ENCODE data around the gene DERA.
"Not testable (repeated sequence)": the region's sequence is repeated elsewhere in the genome, so short reads cannot be mapped to it uniquely, and the experiment has no call there.

Gene DERA

DNA sequence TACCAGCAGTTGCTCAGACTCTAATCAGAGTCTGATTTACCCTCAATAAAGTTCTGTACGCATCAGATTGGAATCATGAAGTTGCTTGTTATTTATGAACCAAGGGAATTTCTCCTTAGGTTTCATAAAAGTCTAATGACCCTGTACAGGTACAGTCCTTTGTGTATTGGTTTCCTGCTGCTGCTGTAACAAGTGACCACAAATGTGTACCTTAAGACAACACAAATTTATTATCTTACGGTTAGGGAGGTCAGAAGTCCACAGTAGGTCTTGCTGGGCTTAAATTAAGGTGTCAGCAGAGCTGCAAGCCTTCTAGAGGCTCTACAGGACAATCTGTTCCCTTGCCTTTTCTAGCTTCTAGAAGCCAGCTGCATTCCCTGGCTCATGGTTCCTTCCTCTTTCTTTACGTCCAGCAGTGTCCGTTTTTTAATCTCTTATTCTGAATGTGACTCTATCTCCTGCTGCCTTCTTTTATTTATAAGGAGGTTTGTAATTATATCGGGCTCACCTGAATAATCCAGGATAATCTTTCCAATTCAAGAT is 6.7 kb upstream of the DERA start:
- DNase-seq (ENCODE audit: low read depth in 2 of 3, low spot score in 1 of 3) = no peak

DNA sequence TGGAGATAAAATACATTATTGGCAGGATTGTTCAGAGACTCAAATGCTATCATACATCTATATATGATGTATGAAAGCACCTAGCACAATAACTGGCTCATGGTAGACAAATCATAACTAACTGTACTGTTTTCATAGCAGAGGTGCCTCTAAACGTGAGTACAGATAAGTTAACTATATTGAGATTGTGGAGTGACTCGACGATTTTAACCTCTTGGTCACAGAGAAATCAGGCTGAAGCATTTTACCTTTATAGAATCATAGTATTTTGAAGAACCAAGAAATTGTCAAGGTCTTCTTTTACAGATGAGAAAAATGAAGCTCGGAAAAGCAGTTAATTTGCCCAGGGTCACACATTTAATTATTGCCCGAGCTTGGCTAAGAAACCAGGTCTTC is 666 bp upstream of the DERA start:
- no peak for DNase-seq (ENCODE audit: low read depth in 2 of 3, low spot score in 1 of 3)

DNA sequence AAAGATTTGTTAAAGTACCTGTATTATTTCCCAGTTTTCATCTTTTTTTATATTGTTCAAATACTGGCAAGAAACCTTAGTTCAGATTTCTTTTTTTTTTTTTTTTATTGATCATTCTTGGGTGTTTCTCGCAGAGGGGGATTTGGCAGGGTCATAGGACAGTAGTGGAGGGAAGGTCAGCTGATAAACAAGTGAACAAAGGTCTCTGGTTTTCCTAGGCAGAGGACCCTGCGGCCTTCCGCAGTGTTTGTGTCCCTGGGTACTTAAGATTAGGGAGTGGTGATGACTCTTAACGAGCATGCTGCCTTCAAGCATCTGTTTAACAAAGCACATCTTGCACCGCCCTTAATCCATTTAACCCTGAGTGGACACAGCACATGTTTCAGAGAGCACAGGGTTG is 799 bp downstream of the DERA start:
- DNase-seq (ENCODE audit: low read depth in 2 of 3, low spot score in 1 of 3) = not testable (repeated sequence)

DNA sequence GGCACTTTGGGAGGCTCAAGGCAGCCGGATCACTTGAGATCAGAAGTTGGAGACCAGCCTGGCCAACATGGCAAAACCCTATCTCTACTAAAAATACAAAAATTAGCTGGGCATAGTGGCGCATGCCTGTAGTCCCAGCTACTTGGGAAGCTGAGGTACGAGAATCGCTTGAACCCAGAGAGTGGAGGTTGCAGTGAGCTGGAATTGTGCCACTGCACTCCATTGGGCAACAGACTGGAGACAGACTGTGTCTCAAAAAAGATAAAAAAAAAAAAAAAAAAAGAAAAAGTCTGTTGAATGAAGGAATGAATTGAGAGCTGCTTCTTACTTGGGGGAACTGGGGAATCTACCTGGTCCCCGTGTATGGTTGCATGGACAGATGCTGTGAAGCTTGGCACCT is 3.0 kb downstream of the DERA start:
- not testable (repeated sequence) for DNase-seq (ENCODE audit: low read depth in 2 of 3, low spot score in 1 of 3)

DNA sequence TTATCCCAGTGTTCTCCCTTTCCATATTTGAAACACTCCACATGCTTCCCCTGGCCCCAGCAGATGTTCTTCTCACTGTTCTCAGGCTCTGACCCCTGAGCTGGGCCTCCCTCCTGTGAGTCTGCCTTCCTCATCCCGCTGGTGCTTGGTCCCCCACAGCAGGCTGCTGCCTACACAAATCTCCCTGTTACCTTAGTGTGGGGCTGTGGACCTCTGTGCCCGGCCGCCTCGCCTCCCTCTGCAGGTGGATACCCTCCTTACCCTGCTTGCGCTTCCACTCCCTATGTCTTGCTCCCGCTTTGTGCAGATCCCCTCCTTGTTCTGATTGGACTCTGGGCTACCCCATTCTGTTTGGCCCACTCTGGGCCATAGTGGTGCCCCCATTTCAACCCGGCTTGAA is 6.9 kb downstream of the DERA start:
- DNase-seq (ENCODE audit: low read depth in 2 of 3, low spot score in 1 of 3) = no peak

DNA sequence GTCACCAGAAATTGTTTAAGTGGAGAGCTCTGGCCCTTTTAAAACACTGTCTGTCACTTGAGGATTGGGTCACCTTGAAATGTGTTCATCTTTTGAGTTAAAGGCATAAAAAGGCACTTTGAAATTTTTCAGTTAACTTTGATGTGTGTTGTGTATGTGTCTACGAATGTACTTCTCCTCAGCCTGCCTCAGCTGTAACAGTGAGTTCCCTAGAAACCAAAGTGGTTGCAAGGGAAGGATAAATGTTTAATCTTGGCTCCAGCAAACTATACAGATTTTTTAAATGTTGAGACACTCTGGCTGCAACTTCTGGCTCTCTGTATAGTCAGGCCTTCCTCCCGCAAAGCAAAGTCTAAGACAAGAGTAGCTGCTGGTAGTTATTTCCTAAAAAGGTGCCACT is 8.3 kb downstream of the DERA start:
- no peak for DNase-seq (ENCODE audit: low read depth in 2 of 3, low spot score in 1 of 3)

DNA sequence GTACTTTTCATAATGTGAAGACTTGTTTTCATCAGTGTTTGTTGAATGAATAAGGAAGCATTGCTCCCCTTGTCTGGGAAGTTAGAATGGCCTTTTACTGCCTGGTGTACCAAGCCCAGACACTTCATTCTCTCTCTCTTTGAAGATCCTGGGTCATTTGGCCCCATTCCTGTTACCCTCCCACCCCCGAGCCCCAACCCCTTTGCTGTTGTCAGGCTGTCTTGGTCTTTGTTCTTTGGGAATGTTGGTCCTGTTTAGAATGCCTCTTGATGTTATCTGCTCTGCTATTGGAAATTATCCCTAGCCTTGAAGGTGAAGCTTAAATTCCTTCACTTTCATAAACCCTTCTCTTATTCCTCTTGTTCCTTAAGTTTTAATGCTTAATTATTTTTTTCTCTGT is 13.8 kb downstream of the DERA start:
- DNase-seq (ENCODE audit: low read depth in 2 of 3, low spot score in 1 of 3) = no peak

DNA sequence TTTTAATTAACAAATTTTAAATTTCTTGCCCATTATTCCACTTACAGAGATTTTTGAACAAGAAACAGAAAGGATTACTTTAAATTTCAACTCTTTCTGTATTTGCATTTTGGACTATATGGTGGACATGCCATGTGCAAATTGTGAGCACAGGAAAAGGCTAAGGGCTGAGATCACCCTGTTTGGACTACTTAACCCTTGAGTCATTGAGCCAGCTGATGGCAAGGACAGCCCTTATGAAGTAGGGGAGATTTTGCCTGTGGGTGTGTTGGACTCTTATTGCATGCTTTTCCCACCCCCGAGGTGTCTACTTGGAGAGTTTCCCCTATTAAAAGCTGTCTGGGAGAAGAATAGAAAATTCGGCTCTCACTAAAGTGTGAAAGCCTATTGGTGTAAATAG is 17.2 kb downstream of the DERA start:
- DNase-seq (ENCODE audit: low read depth in 2 of 3, low spot score in 1 of 3) = no peak

DNA sequence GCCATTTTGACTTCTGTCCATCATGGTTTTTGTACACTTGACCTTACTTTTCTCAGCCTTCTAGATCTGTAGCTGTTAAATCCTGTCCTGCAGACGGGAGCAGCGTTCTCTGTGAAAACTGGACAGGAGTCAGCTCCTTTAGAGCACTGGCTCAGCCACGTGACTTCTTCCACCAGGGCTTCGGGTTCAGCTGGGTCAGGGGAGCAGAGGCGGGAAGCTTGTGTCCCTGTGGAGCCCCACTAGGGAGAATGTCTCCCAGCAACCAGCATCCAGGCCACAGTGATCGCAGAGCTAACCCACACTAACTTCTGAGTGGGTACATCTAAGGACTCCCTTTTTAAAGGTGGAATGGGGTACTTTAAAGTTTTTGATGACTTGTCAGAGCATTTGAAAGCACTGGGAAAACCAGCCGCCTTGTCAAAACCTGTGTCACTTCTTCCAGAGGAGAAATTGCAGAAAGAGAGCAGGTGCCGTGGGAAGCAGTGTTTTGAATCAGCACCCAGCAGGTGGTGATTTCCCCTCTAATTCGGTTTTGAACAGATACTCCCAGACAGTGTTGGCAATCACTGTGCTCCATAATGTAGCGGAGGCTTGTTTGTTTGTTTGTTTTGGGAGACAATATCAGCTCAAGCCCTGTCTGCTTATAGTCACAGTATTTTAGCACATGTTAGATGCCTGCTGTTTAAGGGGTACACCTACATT is 17.9 kb downstream of the DERA start:
- DNase-seq (ENCODE audit: low read depth in 2 of 3, low spot score in 1 of 3) = no peak

DNA sequence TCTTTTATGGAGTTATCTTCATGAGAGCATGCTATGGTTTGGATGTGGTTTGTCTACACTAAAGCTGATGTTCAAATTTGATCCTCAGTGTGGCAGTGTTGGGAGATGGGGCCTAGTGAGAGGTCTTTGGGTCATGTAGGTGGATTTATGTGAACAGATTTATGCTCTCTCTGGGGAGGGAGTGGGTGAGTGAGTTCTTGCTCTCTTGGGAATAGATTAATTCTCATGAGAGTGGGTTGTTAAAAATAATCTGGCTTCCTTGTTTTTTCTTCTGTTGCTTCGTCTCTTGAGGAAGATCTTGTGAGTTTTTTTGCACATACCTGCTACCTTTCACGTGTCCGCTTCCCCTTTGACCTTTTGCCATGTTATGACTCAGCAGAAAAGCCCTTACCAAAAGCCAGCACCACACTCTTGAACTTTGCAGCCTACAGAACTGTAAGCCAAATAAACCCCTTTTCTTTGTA is 20.5 kb downstream of the DERA start:
- DNase-seq (ENCODE audit: low read depth in 2 of 3, low spot score in 1 of 3) = no peak

DNA sequence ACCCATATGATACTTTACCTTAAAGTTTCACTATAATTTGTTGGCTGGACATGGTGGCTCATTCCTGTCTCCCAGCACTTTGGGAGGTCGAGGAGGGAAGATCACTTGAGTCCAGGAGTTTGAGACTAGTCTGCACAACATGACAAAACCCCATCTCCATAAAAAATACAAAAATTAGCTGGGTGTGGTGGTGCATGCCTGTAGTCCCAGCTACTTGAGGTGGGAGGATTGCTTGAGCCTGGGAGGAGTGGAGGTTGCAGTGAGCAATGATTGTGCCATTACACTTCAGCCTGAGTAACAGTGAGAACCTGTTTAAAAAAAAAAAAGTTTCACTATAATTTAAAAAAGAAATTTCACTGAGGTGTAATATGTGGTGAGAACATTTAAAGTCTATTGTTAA is 21.2 kb downstream of the DERA start:
- no peak for DNase-seq (ENCODE audit: low read depth in 2 of 3, low spot score in 1 of 3)

DNA sequence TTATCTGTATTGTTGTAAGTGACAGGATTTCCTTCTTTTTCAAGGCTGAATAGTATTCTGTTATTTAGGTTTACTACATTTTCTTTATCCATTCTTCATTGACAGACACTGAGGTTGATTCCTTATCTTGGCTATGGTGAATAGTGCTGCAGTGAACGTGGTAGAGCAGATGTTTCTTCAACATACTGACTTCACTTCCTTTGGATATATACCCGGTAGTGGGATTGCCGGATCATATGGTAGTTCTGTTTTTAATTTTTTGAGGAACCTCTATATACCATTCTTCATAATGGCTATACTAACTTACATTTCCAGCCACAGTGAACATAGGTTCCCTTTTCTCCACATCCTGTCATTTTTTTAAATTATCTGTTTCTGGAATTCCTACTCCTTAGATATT is 21.8 kb downstream of the DERA start:
- no peak for DNase-seq (ENCODE audit: low read depth in 2 of 3, low spot score in 1 of 3)

DNA sequence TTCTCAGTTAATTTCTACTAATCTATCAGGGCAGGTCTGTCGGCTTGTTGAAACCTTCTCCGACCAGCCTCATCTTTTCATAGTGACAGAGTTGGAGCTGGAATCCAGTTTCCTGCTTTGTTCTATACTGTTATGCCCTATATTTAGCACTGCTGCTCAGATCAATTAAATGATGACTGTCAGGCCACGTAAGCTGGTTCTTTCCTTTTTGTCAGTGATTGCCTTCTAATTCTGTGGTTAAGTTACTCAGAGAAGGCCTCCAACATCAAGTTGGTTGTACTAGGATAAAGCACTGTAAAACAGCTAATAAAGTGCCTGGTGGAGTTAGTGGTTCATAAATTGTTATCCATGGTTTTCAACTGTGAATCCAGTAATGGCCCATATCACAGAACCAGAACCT is 22.6 kb downstream of the DERA start:
- no peak for DNase-seq (ENCODE audit: low read depth in 2 of 3, low spot score in 1 of 3)

DNA sequence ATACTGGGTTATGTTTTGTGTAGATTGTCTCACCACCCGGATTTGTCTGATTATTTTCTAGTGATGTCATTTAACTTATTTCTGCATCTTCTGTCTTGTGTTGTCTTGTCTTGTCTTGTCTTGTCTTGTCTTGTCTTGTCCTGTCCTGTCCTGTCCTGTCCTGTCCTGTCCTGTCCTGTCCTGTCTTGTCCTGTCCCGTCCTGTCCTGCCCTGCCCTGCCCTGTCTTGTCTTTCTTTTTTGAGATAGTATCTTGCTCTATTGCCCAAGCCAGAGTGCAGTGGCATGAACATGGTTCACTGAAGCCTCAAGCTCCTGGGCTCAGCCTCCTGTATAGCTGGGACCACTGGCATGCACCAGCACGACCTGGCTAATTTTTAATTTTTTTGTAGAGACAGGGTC is 25.6 kb downstream of the DERA start:
- no peak for DNase-seq (ENCODE audit: low read depth in 2 of 3, low spot score in 1 of 3)

DNA sequence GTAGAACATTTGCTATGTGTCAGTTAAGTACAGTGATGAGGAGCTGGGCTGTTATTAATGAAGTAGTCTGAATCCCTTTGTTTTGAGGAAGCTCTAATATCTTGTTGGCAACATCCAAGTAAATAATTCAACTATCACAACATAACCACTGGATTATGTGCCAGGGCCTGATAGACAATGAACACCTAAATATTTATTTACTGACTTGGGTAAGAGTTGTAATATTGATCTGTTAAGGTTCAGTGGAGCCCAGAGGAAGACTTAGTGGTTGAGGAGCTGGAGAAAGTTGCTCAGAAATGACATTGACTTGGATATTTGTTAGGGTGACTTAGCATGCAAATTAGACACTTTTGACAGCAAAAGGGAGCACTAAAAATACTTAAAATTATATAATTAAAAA is 26.8 kb downstream of the DERA start:
- DNase-seq (ENCODE audit: low read depth in 2 of 3, low spot score in 1 of 3) = no peak

DNA sequence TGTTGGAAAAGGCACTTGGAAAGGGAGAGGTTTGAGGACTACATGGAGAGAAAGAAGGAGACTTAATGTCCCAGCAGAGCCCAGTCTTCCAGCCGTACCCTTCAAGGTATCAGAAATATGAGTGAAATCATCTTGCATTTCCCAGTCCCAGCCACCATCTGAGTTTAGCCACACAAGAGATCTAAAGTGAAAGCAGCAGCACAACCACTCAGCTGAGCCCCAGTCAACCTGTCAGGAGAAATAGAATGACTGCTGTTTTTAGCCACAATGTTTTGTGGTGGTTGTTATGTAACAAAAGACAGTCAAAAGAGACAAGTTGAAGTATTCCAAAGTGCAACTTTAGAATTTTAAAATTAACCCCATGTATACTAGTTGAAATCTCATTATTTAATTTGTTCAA is 28.0 kb downstream of the DERA start:
- no peak for DNase-seq (ENCODE audit: low read depth in 2 of 3, low spot score in 1 of 3)

DNA sequence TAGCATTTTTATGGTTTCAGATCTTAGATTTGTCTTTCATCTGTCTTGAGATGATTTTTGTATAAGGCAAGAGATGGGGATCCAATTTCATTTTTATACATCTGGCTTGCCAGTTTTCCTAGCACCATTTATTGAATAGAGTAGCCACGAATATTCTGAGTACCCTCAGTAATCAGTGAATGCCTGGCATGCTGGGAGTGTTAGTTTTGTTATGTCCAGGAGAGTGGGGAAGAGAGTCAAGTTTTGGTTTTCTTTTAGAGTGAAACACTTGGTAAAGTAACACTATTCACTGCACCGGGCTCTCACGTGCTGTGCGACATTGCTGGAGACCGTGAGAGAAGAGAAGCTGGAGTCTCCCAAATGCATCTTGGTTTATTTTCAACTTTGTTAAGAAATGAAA is 31.3 kb downstream of the DERA start:
- DNase-seq (ENCODE audit: low read depth in 2 of 3, low spot score in 1 of 3) = no peak

DNA sequence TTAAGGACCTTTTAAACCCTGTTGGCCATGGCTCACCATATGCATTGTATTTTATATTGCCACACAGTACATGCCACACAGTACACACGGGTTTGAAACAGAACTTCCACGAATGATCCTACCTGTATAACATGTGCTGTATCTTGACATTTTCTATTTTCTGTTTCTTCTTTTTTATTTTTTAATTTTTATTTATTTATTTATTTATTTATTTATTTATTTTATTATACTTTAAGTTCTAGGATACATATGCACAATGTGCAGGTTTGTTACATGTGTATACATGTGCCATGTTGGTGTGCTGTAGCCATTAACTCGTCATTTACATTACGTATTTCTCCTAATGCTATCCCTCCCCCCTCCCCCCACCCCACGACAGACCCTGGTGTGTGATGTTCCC is 32.4 kb downstream of the DERA start:
- DNase-seq (ENCODE audit: low read depth in 2 of 3, low spot score in 1 of 3) = not testable (repeated sequence)

DNA sequence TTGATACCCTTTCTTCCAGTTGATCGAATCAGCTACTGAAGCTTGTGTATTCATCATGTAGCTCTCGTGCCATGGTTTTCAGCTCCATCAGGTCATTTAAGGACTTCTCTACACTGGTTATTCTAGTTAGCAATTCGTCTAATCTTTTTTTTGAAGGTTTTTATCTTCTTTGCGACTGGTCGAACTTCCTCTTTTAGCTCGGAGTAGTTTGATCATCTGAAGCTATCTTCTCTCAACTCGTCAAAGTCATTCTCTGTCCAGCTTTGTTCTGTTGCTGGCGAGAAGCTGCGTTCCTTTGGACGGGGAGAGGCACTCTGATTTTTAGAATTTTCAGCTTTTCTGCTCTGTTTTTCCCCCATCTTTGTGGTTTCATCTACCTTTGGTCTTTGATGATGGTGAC is 37.3 kb downstream of the DERA start:
- not testable (repeated sequence) for DNase-seq (ENCODE audit: low read depth in 2 of 3, low spot score in 1 of 3)

DNA sequence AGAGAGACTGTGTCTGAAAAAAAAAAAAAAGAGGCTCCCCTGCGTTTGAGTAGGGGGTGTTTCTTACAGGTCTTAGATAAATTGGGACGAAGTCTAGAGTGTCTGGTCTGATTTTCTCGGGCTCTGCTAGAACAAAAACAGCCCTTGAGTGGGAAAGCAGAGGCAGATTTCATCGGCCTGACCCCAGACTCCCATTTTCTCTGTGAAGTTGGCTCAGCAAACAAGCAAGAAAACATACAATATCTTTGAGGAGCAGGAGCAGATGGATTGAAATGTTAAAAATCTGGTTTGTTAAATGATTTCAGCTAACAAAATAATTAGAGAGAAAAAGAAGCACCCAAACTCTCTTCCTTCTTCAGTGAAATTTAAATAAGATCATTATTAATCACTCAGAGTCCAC is 44.1 kb downstream of the DERA start:
- no peak for DNase-seq (ENCODE audit: low read depth in 2 of 3, low spot score in 1 of 3)

DNA sequence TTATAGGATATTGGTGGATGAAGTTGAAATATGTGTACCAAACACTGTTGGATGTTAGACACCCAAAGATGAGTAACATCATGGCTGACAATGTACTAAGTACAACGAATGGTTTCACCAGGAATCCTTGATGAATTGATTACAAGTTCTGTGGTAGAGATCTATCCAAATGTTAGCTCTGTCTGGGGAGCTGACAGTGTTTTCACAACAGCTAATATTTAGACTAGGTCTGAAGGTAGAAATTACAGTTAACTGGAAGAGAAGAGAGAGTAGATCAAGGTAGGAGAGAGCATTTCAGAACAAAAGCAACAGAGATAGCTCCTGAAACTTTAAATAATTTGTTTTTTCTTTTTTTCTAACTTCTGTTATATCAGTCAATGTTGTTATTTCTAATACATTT is 44.9 kb downstream of the DERA start:
- DNase-seq (ENCODE audit: low read depth in 2 of 3, low spot score in 1 of 3) = no peak

DNA sequence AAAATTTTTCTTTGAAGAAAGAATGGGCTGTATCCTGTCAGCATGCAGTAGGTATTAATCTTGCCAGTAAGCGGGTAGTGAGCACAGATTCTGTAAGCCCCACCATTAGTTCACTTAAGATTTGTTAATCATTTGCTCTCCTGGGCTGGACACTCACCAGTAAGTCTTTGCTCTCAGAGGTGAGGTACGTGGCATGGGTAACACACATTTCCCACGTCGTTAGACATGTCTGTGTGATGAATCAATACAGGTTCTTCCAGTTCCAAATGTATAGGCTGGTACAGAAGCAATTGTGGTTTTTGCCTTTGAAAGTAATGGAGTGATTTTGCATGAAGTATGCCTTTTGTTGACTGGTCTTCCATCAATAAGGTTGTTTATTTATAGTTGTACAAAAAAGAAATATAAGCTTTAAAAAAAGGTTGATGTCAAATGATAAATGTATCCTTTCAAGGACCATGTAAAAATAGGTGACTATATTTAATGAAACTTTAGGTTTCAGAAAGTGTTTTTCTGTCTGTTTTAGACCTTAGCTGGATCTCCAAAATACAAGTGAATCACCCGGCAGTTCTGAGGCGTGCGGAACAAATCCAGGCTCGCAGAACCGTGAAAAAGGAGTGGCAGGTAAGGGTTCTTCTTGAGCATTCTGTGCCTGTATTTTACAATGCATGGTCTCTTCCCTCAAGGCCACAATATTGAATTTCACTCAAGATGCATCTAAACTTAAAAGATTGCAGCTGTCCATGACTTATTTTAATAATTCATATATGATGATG is 45.5 kb downstream of the DERA start:
- no peak for DNase-seq (ENCODE audit: low read depth in 2 of 3, low spot score in 1 of 3)

DNA sequence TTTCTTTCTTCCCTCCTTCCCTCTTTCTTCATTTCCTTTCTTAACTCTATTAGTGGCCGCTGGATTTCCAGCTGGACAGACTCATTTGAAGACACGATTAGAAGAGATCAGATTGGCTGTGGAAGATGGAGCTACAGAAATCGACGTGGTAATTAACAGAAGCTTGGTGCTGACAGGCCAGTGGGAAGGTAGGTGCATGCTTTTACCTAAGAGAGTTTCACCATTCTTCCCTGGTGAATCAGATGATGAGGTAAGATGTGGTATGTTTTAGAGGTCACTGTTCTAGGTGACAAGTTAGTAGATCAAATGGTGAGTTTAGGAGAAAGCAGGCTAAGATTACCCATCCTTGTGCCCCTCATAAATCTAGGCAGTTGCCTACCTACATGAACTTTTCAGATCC is 51.6 kb downstream of the DERA start:
- no peak for DNase-seq (ENCODE audit: low read depth in 2 of 3, low spot score in 1 of 3)
